ENCODE measurements around the gene RPS6KA2.

The RPS6KA2 gene

DNA sequence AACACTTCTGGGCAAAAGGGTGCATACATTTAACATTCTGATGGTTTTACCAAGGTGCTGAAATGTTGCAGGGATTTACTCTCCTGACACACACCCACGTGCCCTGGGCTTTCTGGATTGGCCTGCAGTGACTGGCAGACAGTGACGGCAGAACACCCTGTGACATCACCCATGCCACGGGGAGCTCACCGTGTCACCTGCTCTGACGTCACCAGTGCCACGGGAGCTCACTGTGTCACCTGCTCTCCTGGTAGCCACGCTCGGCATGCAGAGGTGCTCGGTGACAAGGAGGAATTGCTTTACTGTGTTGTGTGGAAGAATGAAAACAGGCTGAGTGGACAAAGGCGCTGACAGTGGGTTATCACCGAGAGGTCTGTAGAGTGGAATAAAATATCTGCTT is 139.9 kb downstream of the RPS6KA2 start:
- Histone ChIP-seq H3K4me3 (ENCODE audit: low read depth, low read length) (no peak overlapping the region), H3K9ac (ENCODE audit: low read length) (no peak overlapping the region), H3K4me1 (ENCODE audit: control insufficient read depth, insufficient read depth, low read length) (peaks cover 10% of the 10 kb centered on the region), H3K27ac (ENCODE audit: low read depth, low read length) (no peak overlapping the region), H3K36me3 (ENCODE audit: control insufficient read depth, insufficient read depth, low read length) (peaks cover 20% of the 10 kb centered on the region), H3K27me3 (ENCODE audit: control insufficient read depth, insufficient read depth, low read length) (no peaks in the 10 kb centered on the region), H3K9me3 (ENCODE audit: control insufficient read depth, insufficient read depth, low read depth, low read length) (no peaks in the 10 kb centered on the region)

GRCh38 chr6:166486536-166486880 is 140.5 kb downstream of the RPS6KA2 start:
- Histone ChIP-seq H3K9me3 (ENCODE audit: control insufficient read depth, insufficient read depth, low read depth, low read length) (no peaks in the 10 kb centered on the region), H3K4me3 (ENCODE audit: low read depth, low read length) (no peak overlapping the region), H3K27ac (ENCODE audit: low read depth, low read length) (no peak overlapping the region), H3K9ac (ENCODE audit: low read length) (no peak overlapping the region), H3K4me1 (ENCODE audit: control insufficient read depth, insufficient read depth, low read length) (peaks cover 10% of the 10 kb centered on the region), H3K36me3 (ENCODE audit: control insufficient read depth, insufficient read depth, low read length) (peaks cover 20% of the 10 kb centered on the region), H3K27me3 (ENCODE audit: control insufficient read depth, insufficient read depth, low read length) (no peaks in the 10 kb centered on the region)

DNA sequence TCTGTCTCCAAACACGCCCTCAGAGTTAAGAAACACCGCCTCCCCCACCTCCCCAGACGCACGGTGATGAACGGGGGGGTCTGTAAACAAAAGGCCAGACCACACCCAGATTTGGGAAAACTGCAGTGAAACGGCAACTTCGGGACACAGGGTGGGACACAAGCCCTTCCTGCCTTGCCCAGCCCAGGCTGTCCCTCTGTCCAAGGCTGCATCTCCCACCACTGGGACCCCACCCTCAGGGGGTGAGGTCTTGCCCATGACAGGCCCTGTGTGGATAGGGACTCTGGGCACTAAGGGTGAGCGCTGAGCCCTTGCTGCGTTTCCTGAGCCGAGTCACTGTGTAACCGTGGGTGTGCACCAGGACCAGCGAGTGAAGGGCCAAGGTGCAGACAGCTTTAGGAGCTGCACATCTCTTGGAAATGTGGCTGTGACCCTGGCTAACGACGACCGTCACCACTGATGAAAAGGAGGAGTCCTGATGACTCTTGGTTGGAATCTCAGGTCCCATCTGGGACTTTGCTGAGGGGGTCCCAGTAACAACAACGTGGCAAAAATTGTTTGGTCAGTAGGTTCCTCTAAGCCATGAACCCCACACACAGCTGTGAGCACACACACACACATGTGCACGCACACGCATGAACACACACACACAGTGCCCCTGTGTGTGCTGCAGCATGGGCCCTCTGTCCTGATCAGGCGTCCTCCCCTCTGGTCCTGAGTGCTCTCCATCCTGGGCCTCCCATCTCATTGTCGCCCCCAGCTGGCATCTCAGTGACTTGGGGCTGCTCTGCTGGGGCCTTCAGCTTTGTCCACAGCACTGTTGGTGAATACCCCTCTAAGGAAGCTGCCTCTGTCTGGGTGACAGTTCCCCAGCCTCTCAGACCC is 141.2 kb downstream of the RPS6KA2 start:
- peaks cover 10% of the 10 kb centered on the region for H3K4me1 ChIP-seq (ENCODE audit: control insufficient read depth, insufficient read depth, low read length)
- no peaks in the 10 kb centered on the region for H3K9me3 ChIP-seq (ENCODE audit: control insufficient read depth, insufficient read depth, low read depth, low read length)
- no peak overlapping the region for H3K27ac ChIP-seq (ENCODE audit: low read depth, low read length)
- H3K4me3 ChIP-seq (ENCODE audit: low read depth, low read length): no peak overlapping the region
- peaks cover 20% of the 10 kb centered on the region for H3K36me3 ChIP-seq (ENCODE audit: control insufficient read depth, insufficient read depth, low read length)
- H3K27me3 ChIP-seq (ENCODE audit: control insufficient read depth, insufficient read depth, low read length): no peaks in the 10 kb centered on the region
- no peak overlapping the region for H3K9ac ChIP-seq (ENCODE audit: low read length)

DNA sequence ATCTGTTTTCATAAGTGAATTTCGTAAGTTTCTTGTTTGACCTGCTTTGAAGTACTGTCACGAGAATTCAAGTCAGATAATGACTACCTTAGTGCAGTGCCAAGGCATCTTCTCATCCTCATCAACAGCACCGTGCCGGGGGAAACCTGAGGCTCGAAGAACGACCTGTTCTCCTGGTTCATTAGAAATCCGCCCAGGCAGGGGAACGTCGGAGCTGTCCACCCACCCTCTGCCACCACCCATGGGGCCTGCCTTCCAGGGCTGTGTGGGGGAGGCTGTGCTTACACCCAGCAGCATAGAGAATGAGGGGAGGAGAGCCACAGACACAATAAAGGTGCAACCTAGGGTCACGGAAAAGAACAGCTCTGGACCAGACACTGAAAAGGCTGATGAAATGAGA is 142.2 kb downstream of the RPS6KA2 start:
- Histone ChIP-seq H3K27ac (ENCODE audit: low read depth, low read length) (no peak overlapping the region), H3K4me3 (ENCODE audit: low read depth, low read length) (no peak overlapping the region), H3K27me3 (ENCODE audit: control insufficient read depth, insufficient read depth, low read length) (no peaks in the 10 kb centered on the region), H3K9ac (ENCODE audit: low read length) (no peak overlapping the region), H3K4me1 (ENCODE audit: control insufficient read depth, insufficient read depth, low read length) (peaks cover 6% of the 10 kb centered on the region), H3K9me3 (ENCODE audit: control insufficient read depth, insufficient read depth, low read depth, low read length) (no peaks in the 10 kb centered on the region), H3K36me3 (ENCODE audit: control insufficient read depth, insufficient read depth, low read length) (peaks cover 20% of the 10 kb centered on the region)

DNA sequence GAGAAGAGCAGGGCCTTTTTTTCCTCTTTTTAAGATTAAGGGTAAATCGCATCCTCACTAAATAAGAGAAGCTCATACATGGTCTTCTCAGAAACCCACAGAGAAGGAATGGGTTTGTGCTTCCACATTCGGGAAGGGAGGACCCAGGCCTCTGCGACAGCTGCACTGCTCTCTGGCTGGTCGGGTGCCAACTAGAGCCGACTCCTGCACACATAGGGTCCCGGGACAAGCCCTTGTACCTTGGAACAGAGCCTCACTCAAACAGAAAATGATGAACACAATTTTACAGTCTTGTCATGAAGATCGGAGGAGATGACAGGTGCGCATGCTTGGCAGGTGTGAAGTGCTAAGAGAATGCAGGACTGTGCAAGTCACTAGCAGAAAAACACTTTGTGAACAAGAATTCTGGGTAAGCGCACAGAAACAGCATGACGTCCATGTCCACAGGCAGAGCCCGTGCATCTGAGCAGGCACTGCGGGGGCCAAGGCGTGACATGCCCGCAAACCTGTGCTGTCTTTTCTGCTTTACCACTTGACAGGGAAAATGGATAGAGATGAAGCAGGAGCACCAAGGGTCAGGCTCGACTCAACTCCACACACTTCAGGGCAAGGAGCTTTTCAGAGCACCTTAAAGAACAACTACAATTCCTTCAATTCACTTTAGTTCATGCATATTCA is 143.3 kb downstream of the RPS6KA2 start:
- Histone ChIP-seq H3K4me3 (ENCODE audit: low read depth, low read length) (no peak overlapping the region), H3K9me3 (ENCODE audit: control insufficient read depth, insufficient read depth, low read depth, low read length) (no peaks in the 10 kb centered on the region), H3K27me3 (ENCODE audit: control insufficient read depth, insufficient read depth, low read length) (no peaks in the 10 kb centered on the region), H3K4me1 (ENCODE audit: control insufficient read depth, insufficient read depth, low read length) (no peaks in the 10 kb centered on the region), H3K9ac (ENCODE audit: low read length) (no peak overlapping the region), H3K27ac (ENCODE audit: low read depth, low read length) (no peak overlapping the region), H3K36me3 (ENCODE audit: control insufficient read depth, insufficient read depth, low read length) (peaks cover 20% of the 10 kb centered on the region)

DNA sequence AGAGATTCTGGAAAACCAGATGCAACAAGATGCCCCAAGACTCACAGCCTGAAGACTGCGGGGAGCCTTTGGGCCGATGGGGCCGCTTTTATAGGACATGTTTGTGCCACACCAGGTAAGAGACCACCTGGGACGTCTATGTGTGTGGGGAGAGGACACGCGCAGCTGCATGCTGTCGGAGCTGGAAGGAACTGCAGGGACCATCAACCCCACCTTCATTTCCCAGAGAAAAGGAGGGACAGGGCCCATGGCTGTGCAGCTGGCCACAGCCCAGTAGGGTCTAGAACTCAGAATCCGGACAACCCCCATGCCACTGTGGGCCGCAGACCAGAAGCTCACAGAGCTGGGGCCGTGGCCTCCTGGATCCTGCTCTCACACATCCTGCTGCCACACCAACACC is 144.0 kb downstream of the RPS6KA2 start:
- H3K4me1 ChIP-seq (ENCODE audit: control insufficient read depth, insufficient read depth, low read length): no peaks in the 10 kb centered on the region
- H3K9ac ChIP-seq (ENCODE audit: low read length): no peak overlapping the region
- H3K9me3 ChIP-seq (ENCODE audit: control insufficient read depth, insufficient read depth, low read depth, low read length): no peaks in the 10 kb centered on the region
- H3K36me3 ChIP-seq (ENCODE audit: control insufficient read depth, insufficient read depth, low read length): peaks cover 20% of the 10 kb centered on the region
- no peaks in the 10 kb centered on the region for H3K27me3 ChIP-seq (ENCODE audit: control insufficient read depth, insufficient read depth, low read length)
- H3K27ac ChIP-seq (ENCODE audit: low read depth, low read length): no peak overlapping the region
- H3K4me3 ChIP-seq (ENCODE audit: low read depth, low read length): no peak overlapping the region

- Histone ChIP-seq H3K4me1 (ENCODE audit: control insufficient read depth, insufficient read depth, low read length) (no peaks in the 10 kb centered on the region), H3K4me3 (ENCODE audit: low read depth, low read length) (no peak overlapping the region), H3K27me3 (ENCODE audit: control insufficient read depth, insufficient read depth, low read length) (no peaks in the 10 kb centered on the region), H3K9me3 (ENCODE audit: control insufficient read depth, insufficient read depth, low read depth, low read length) (no peaks in the 10 kb centered on the region), H3K36me3 (ENCODE audit: control insufficient read depth, insufficient read depth, low read length) (no peaks in the 10 kb centered on the region; the same call in 1 of the 2 replicates), H3K9ac (ENCODE audit: low read length) (no peak overlapping the region), H3K27ac (ENCODE audit: low read depth, low read length) (no peak overlapping the region)
Observed at GRCh38 chr6:166478782-166479592, 148.1 kb downstream of the RPS6KA2 start.

DNA sequence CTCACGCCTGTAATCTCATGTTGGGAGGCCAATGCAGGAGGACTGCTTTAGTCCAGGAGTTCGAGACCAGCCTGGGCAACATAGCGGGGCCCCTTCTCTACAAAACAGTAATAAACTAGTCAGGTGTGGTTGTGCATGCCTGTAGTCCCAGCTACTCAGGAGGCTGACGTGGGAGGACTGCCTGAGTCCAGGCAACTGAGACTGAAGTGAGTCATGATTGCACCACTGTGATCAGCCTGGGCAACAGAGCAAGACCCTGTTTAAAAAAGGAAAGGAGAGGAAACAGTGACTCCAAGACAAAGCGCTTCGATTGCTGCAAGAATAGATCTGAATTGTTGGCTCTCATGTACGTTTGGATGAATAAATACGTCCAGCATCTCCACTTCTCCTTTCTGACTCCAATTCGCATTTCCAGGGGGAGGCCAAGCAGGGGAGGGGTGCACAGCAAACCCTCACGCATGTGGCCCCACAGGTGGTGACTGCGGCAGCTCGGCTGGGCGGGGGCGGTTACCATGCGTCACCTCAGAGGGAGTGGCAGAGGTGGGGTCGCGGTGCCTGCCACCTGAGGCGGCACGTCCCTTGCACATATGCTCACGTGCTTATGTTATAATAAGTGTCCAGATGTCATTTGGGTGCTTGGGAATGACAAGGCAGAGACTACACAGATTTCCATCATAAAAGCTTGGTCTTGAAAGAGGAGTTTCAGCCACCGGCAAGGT is 149.2 kb downstream of the RPS6KA2 start:
- no peaks in the 10 kb centered on the region for H3K27me3 ChIP-seq (ENCODE audit: control insufficient read depth, insufficient read depth, low read length)
- no peak overlapping the region for H3K27ac ChIP-seq (ENCODE audit: low read depth, low read length)

GRCh38 chr6:166476634-166477215 is 150.3 kb downstream of the RPS6KA2 start:
- no peaks in the 10 kb centered on the region; the same call in 1 of the 2 replicates for H3K36me3 ChIP-seq (ENCODE audit: control insufficient read depth, insufficient read depth, low read length)
- H3K4me1 ChIP-seq (ENCODE audit: control insufficient read depth, insufficient read depth, low read length): no peaks in the 10 kb centered on the region
- no peaks in the 10 kb centered on the region for H3K9me3 ChIP-seq (ENCODE audit: control insufficient read depth, insufficient read depth, low read depth, low read length)
- no peaks in the 10 kb centered on the region for H3K27me3 ChIP-seq (ENCODE audit: control insufficient read depth, insufficient read depth, low read length)
- H3K9ac ChIP-seq (ENCODE audit: low read length): no peak overlapping the region
- no peak overlapping the region for H3K27ac ChIP-seq (ENCODE audit: low read depth, low read length)
- H3K4me3 ChIP-seq (ENCODE audit: low read depth, low read length): no peak overlapping the region

More for the DNA sequence above, 149.2 kb downstream of the RPS6KA2 start:
- Histone ChIP-seq H3K4me1 (ENCODE audit: control insufficient read depth, insufficient read depth, low read length) (no peaks in the 10 kb centered on the region), H3K9me3 (ENCODE audit: control insufficient read depth, insufficient read depth, low read depth, low read length) (no peaks in the 10 kb centered on the region), H3K36me3 (ENCODE audit: control insufficient read depth, insufficient read depth, low read length) (no peaks in the 10 kb centered on the region; the same call in 1 of the 2 replicates), H3K4me3 (ENCODE audit: low read depth, low read length) (no peak overlapping the region), H3K9ac (ENCODE audit: low read length) (no peak overlapping the region)

DNA sequence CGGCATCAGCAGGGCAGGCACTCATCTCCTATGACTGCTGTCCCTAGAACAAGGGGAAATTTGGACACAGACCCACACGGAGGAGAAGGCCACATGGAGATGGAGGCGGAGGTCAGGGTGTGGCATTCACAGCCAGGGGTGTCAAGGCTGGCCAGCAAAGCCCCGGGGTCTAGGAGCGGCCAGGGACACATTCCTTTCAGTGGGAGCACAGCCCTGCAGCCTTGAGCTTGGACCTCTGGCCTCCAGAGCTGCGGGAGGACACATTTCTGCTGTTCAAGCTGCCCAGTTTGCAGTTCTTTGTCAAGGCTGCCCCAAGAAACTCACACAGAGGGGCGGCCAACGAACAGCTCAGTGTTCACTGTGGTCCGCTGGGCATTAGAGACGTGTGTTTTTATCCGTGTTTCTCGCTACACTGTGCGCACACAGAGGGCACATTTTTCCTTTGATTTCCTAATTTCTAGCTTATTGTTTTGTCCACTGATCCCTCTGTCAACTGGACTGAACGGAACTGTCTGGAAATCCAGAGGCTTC is 150.9 kb downstream of the RPS6KA2 start:
- no peak overlapping the region for H3K27ac ChIP-seq (ENCODE audit: low read depth, low read length)
- no peaks in the 10 kb centered on the region for H3K27me3 ChIP-seq (ENCODE audit: control insufficient read depth, insufficient read depth, low read length)
- H3K4me1 ChIP-seq (ENCODE audit: control insufficient read depth, insufficient read depth, low read length): no peaks in the 10 kb centered on the region

More for the DNA sequence above, 150.9 kb downstream of the RPS6KA2 start:
- H3K9ac ChIP-seq (ENCODE audit: low read length): no peak overlapping the region
- H3K4me3 ChIP-seq (ENCODE audit: low read depth, low read length): no peak overlapping the region
- H3K9me3 ChIP-seq (ENCODE audit: control insufficient read depth, insufficient read depth, low read depth, low read length): no peaks in the 10 kb centered on the region
- H3K36me3 ChIP-seq (ENCODE audit: control insufficient read depth, insufficient read depth, low read length): no peaks in the 10 kb centered on the region; the same call in 1 of the 2 replicates
